HK-2 (cell line): ENCODE results near the gene SLC23A3.

Source experiments
- DNase-seq: peaks from one replicate; pipeline ENCODE4 v3.0.0-alpha.2; 2018; ENCODE audit not compliant: unreplicated experiment

Gene SLC23A3

GRCh38 chr2:219175928-219176817, 6.3 kb upstream of the SLC23A3 start:
- peak; percentile 61 for DNase-seq

DNA sequence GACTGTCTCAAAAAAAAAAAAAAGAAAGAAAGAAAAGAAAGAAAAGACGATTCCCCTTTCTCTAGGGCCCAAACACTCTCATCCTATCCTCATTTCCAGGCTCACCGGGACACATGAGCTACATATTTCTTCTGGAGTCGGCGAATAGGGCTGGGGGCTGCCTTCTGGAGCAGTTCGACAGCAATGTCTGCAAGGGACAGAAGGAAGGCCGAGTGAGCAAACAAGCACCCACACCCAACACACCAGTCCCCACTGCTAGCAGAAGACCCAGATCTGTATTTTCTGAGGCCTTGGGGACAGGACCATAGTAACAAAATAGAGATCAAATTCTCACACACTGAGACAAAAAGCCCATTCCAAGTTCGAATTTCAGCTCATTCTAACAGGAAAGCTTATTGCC, 5.7 kb upstream of the SLC23A3 start:
- no peak for DNase-seq

- peak; percentile 60 for DNase-seq
These were observed 5.0 kb upstream of the SLC23A3 start for GRCh38 chr2:219174801-219175200.

GRCh38 chr2:219174146-219174545, 4.3 kb upstream of the SLC23A3 start:
- peak; percentile 42 for DNase-seq

GRCh38 chr2:219173176-219173575, 3.3 kb upstream of the SLC23A3 start:
- no peak for DNase-seq

GRCh38 chr2:219172231-219173154, 2.7 kb upstream of the SLC23A3 start:
- DNase-seq = no peak

- DNase-seq = peak; percentile 35
These were observed 1.4 kb upstream of the SLC23A3 start for GRCh38 chr2:219171231-219171651.

DNA sequence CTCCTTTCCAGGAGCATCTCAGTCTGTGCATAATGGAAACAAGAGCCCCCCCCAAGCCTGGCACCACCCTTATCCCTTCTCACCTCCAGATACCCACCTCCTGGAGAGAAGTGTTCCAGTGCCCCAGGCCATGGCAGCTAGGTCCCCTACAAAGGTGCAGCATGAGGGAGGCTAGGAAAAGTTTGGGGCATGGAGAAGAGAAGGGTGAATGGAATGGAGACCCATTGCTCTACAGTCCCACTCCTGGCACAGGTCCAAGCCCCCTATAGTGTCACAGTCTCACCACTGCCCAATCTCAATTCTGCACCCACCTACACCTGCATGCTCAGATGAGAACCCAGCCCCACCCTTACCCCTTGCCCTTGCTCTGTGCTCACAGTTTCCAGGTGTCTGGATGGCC, 897 bp downstream of the SLC23A3 start:
- no peak for DNase-seq

DNA sequence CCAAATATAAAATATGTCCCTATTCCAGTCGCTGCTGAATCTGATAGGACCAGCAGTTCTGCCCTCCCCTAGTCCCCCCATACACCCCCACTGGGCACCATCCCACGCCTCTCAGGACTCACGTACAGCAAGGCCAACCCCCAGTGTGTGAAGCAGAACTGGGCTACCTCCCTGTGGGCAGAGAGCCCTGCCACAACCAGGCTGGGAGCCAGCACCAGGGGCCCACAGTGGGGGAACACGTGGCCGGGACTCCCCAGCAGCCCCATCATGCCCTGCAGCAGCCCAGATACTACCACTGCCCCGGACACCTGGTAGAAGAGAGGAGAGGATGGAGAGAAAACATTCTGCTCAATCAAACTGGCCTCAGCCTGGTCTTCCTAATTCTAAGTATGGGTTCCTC, 1.3 kb downstream of the SLC23A3 start:
- no peak for DNase-seq

DNA sequence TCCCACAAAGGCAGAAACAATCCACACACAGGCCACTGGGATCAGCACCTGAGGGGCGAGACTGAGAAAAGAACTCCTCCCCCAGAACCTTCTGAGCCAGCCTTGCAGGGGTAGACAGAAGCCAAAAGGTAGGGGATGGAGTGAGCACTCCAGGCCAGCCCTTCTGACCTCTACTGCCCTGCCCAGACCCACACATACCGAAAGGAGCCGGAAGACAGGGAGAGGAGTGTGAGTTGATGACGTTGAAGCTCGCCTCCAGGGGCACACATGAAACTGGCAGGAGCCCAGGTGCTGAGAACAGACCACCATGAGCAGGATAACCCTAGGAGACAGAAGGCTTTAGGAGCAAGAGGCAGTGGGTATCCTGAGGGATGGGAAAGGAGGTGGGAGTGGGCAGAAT, 1.8 kb downstream of the SLC23A3 start:
- no peak for DNase-seq

- DNase-seq = no peak
These were observed 4.5 kb downstream of the SLC23A3 start for GRCh38 chr2:219165058-219165911.

DNA sequence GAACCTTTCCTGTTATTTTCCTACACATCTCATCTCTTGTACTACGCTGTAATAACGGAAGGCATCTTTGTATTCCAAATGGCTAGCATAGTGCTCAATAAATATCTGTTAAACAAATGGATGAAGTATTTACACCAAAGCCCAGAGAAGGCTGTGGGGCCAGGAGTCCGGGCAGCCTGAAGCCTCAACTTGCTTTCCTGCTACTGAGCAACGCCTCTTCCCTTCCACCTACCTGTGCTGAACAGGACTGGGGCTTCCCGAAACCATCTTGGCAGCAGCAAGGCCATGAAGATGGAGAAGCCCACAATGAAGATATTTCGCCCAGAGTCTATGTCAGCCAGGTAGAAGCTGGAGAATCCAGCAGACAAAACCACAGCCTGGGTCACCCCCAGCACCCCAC, 6.7 kb downstream of the SLC23A3 start:
- no peak for DNase-seq

GRCh38 chr2:219161097-219161496, 8.7 kb downstream of the SLC23A3 start:
- DNase-seq = no peak

- DNase-seq = peak; percentile 98
These were observed 9.4 kb downstream of the SLC23A3 start, which contains the start of gene NHEJ1 for GRCh38 chr2:219160186-219161017. TSS of gene NHEJ1 (minus strand) at chr2:219160815. CDS start at chr2:219158362, 2,453 bp downstream.

GRCh38 chr2:219159771-219160185, 10.1 kb downstream of the SLC23A3 start:
- DNase-seq = no peak

GRCh38 chr2:219158586-219158985, 11.2 kb downstream of the SLC23A3 start:
- DNase-seq = no peak

DNA sequence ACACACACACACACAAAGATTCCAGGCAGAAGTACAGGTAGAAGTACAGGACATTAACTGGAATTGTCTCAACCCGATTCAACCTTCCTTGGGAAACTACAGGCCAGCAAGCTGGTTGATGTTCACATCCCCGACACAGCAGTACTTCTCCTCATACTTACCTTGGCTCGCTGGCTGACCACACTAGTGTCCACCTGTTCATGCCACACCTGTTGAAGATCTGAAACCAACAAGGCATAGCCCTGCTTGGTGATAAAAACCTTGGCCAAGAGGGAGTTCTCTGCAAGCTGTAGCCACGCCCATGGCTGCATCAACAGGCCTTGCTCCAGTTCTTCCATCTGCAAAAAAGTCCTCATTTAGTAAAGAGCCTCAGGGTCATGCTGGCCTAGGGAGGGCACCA, 11.8 kb downstream of the SLC23A3 start:
- no peak for DNase-seq

DNA sequence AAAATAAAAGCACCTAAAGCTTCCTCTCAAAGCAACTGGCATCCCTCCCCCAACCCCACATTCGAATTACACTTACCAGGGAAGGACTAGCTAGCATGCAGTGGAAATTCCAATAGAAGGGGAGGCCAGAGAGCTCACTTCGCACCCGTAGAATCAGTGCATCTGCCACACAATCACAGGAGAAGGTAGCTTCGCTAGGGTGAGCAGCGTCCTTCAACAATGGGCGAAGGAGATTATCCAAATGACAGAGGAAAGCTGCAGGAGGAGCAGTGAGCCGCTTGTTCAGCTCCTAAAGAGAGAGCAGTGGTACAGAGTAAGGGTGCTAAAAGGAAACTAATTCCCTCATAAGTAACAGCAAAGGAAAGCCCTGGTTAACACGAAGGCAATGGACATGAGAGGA, 12.4 kb downstream of the SLC23A3 start:
- no peak for DNase-seq

- peak; percentile 31 for DNase-seq
These were observed 14.7 kb downstream of the SLC23A3 start for GRCh38 chr2:219155054-219155644.

- DNase-seq = no peak
These were observed 20.2 kb downstream of the SLC23A3 start for GRCh38 chr2:219149667-219150066.
